Measurements from ENCODE around the gene AQP9.
"Not testable (repeated sequence)": the region's sequence is repeated elsewhere in the genome, so short reads cannot be mapped to it uniquely, and the experiment has no call there.

Gene AQP9

DNA sequence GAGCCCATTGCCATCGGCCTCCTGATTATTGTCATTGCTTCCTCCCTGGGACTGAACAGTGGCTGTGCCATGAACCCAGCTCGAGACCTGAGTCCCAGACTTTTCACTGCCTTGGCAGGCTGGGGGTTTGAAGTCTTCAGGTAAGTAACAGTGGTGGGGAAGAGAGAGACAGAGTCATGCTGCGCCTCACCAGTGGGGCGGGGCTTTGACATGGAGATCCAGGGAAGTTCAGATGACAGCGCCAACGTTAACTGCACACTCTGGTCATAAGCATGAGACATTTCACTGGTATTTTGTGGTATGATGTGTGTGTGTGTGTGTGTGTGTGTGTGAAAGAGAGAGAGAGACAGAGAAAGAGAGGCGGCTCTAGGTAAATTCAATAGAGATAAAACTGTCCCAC is 41.0 kb downstream of the AQP9 start:
- H3K4me3 ChIP-seq (ENCODE audit: low read length), result no peak overlapping the region
- no peak for TF ChIP-seq CTCF (conservative IDR thresholded peaks at IDR 0.05; ENCODE audit: low read length)
- no peak for DNase-seq (ENCODE audit: low read depth)

GRCh38 chr15:58179741-58180381 is 41.7 kb downstream of the AQP9 start:
- no peak overlapping the region for H3K4me3 ChIP-seq (ENCODE audit: low read length)
- DNase-seq (ENCODE audit: low read depth), result no peak
- TF ChIP-seq CTCF (conservative IDR thresholded peaks at IDR 0.05; ENCODE audit: low read length), result no peak

GRCh38 chr15:58182460-58183163 is 44.4 kb downstream of the AQP9 start:
- no peak overlapping the region for H3K4me3 ChIP-seq (ENCODE audit: low read length)
- peak; percentile 40 for DNase-seq (ENCODE audit: low read depth)
- peak; percentile 96 for TF ChIP-seq CTCF (conservative IDR thresholded peaks at IDR 0.05; ENCODE audit: low read length)

GRCh38 chr15:58185439-58185838 is 47.3 kb downstream of the AQP9 start:
- peak; percentile 34 for DNase-seq (ENCODE audit: low read depth)
- peak; percentile 64 for TF ChIP-seq CTCF (conservative IDR thresholded peaks at IDR 0.05; ENCODE audit: low read length)
- H3K4me3 ChIP-seq (ENCODE audit: low read length), result no peak overlapping the region

GRCh38 chr15:58189148-58189811 is 51.1 kb downstream of the AQP9 start:
- no peak overlapping the region for H3K4me3 ChIP-seq (ENCODE audit: low read length)
- TF ChIP-seq CTCF (conservative IDR thresholded peaks at IDR 0.05; ENCODE audit: low read length), result no peak
- DNase-seq (ENCODE audit: low read depth), result no peak

- no peak for TF ChIP-seq CTCF (conservative IDR thresholded peaks at IDR 0.05; ENCODE audit: low read length)
- DNase-seq (ENCODE audit: low read depth), result peak; percentile 28
- no peak overlapping the region for H3K4me3 ChIP-seq (ENCODE audit: low read length)
Measured at GRCh38 chr15:58190419-58190818, 52.2 kb downstream of the AQP9 start.

DNA sequence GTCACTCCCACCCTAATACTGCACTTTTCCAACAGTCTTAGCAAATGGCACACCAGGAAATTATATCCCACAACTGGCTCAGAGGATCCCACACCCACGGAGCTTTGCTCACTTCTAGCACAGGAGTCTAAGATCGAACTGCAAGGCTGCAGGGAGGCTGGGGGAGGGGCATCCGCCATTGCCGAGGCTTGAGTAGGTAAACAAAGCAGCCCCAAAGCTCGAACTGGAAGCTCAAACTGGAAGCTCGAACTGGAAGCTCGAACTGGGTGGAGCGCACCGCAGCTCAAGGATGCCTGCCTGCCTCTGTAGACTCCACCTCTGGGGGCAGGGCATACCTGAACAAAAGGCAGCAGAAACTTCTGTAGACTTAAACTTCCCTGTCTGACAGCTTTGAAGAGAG is 55.5 kb downstream of the AQP9 start:
- DNase-seq (ENCODE audit: low read depth), result not testable (repeated sequence)

More for the DNA sequence above, 55.5 kb downstream of the AQP9 start:
- H3K4me3 ChIP-seq (ENCODE audit: low read length), result not testable (repeated sequence)
